Stimulated activated CD8-positive, alpha-beta memory T cell treated with anti-CD3 and anti-CD28 coated beads, Interleukin-4, amount 100 ng/mL, for 4 hours (primary cell): Measurements from ENCODE around the gene LBH.

Source experiments
- DNase-seq, 2 donors: peaks; one replicate each; pipeline ENCODE4 v3.0.0-alpha.2; 2020; ENCODE audit warnings: low read depth in 2 of 2, low spot score in 1 of 2

LBH gene

GRCh38 chr2:30231212-30231995 is at the start of gene LBH:
Gene LBH (plus strand): TSS chr2:30231534. CDS start chr2:30231739, 205 bp downstream.
- DNase-seq = peak; percentile 77 to 84

GRCh38 chr2:30184035-30184434 is 47.3 kb upstream of the LBH start:
- DNase-seq = no peak

GRCh38 chr2:30185178-30185577 is 46.2 kb upstream of the LBH start:
- no peak for DNase-seq

GRCh38 chr2:30188292-30188691 is 43.0 kb upstream of the LBH start:
- no peak for DNase-seq

GRCh38 chr2:30190637-30191036 is 40.7 kb upstream of the LBH start:
- DNase-seq = no peak

- no peak for DNase-seq
Measured at GRCh38 chr2:30191107-30191506, 40.2 kb upstream of the LBH start.

- no peak for DNase-seq
Measured at GRCh38 chr2:30191819-30192271, 39.5 kb upstream of the LBH start.

- DNase-seq = no peak
Measured at GRCh38 chr2:30192314-30192713, 39.0 kb upstream of the LBH start.

GRCh38 chr2:30193104-30193681 is 38.1 kb upstream of the LBH start:
- DNase-seq = no peak

GRCh38 chr2:30194421-30194820 is 36.9 kb upstream of the LBH start:
- no peak for DNase-seq

GRCh38 chr2:30195016-30195415 is 36.3 kb upstream of the LBH start:
- no peak for DNase-seq

GRCh38 chr2:30197570-30198192 is 33.7 kb upstream of the LBH start:
- DNase-seq = no peak

GRCh38 chr2:30201990-30202389 is 29.3 kb upstream of the LBH start:
- DNase-seq = no peak

GRCh38 chr2:30203156-30203555 is 28.2 kb upstream of the LBH start:
- DNase-seq = no peak

GRCh38 chr2:30204281-30204680 is 27.1 kb upstream of the LBH start:
- DNase-seq = no peak

- no peak for DNase-seq
Measured at GRCh38 chr2:30205456-30205855, 25.9 kb upstream of the LBH start.

- no peak for DNase-seq
Measured at GRCh38 chr2:30206461-30207430, 24.6 kb upstream of the LBH start.

- no peak for DNase-seq
Measured at GRCh38 chr2:30208453-30208852, 22.9 kb upstream of the LBH start.

- DNase-seq = no peak
Measured at GRCh38 chr2:30209227-30209626, 22.1 kb upstream of the LBH start.

- no peak for DNase-seq
Measured at GRCh38 chr2:30213326-30213725, 18.0 kb upstream of the LBH start.

GRCh38 chr2:30213907-30214463 is 17.3 kb upstream of the LBH start:
- DNase-seq = no peak
